Measurements from ENCODE around the gene ABCB6.

DNA sequence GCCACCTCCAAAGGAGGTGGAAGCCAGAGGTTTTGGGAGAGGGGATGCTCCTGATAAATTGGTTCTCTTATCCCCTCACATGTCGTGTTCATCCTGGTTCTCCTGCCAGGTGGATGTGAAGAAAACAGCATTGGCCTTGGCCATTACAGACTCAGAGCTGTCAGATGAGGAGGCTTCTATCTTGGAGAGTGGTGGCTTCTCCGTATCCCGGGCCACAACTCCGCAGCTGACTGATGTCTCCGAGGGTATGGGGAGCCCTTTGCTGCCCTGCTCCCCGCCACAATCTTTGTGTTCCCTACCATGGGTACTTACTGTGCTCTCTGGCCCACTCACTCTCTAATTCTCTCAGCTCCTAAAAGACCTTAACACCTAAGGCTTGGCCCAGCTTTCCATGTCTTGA is 37.2 kb downstream of the ABCB6 start:
- TF ChIP-seq, protein P1, sequence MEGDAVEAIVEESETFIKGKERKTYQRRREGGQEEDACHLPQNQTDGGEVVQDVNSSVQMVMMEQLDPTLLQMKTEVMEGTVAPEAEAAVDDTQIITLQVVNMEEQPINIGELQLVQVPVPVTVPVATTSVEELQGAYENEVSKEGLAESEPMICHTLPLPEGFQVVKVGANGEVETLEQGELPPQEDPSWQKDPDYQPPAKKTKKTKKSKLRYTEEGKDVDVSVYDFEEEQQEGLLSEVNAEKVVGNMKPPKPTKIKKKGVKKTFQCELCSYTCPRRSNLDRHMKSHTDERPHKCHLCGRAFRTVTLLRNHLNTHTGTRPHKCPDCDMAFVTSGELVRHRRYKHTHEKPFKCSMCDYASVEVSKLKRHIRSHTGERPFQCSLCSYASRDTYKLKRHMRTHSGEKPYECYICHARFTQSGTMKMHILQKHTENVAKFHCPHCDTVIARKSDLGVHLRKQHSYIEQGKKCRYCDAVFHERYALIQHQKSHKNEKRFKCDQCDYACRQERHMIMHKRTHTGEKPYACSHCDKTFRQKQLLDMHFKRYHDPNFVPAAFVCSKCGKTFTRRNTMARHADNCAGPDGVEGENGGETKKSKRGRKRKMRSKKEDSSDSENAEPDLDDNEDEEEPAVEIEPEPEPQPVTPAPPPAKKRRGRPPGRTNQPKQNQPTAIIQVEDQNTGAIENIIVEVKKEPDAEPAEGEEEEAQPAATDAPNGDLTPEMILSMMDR (optimal IDR thresholded peaks at IDR 0.05 in 1 of 3, IDR thresholded peaks at IDR 0.05 in 1 of 3, conservative IDR thresholded peaks at IDR 0.05 in 1 of 3; ENCODE audit: extremely low read depth in 1 of 3, insufficient read depth in 2 of 3, low read length in 3 of 3), result no peak
- no peak for TF ChIP-seq EZH2 (IDR thresholded peaks at IDR 0.05; ENCODE audit: low read length)
